ENCODE data around the gene MTRFR. TPM values are rescaled to one million over a fixed set of nuclear protein-coding genes. Genes with fewer than 3 reads are reported as not detected.
"Not testable (repeated sequence)": the region's sequence is repeated elsewhere in the genome, so short reads cannot be mapped to it uniquely, and the experiment has no call there.

MTRFR gene
- total RNA-seq, 1 experiment from 2014 or later = 14.9 TPM

- not testable (repeated sequence) for DNase-seq (ENCODE audit: low read depth)
Observed at GRCh38 chr12:123248996-123249741, 15.9 kb downstream of the MTRFR start.

GRCh38 chr12:123250471-123251383, 17.5 kb downstream of the MTRFR start:
- DNase-seq (ENCODE audit: low read depth) = no peak

GRCh38 chr12:123251403-123252076, 18.3 kb downstream of the MTRFR start:
- DNase-seq (ENCODE audit: low read depth) = no peak

- not testable (repeated sequence) for DNase-seq (ENCODE audit: low read depth)
Observed at GRCh38 chr12:123252365-123252764, 19.1 kb downstream of the MTRFR start.

- no peak for DNase-seq (ENCODE audit: low read depth)
Observed at GRCh38 chr12:123253641-123254459, 20.6 kb downstream of the MTRFR start.

- no peak for DNase-seq (ENCODE audit: low read depth)
Observed at GRCh38 chr12:123254853-123255446, 21.7 kb downstream of the MTRFR start.

- DNase-seq (ENCODE audit: low read depth) = no peak
Observed at GRCh38 chr12:123258593-123258992, 25.4 kb downstream of the MTRFR start.

GRCh38 chr12:123260081-123260480, 26.8 kb downstream of the MTRFR start:
- no peak for DNase-seq (ENCODE audit: low read depth)

GRCh38 chr12:123261196-123261595, 28.0 kb downstream of the MTRFR start:
- DNase-seq (ENCODE audit: low read depth) = no peak

- no peak for DNase-seq (ENCODE audit: low read depth)
Observed at GRCh38 chr12:123263196-123263817, 30.1 kb downstream of the MTRFR start.

- no peak for DNase-seq (ENCODE audit: low read depth)
Observed at GRCh38 chr12:123264642-123265041, 31.4 kb downstream of the MTRFR start.

- DNase-seq (ENCODE audit: low read depth) = no peak
Observed at GRCh38 chr12:123265851-123266678, 32.8 kb downstream of the MTRFR start.

GRCh38 chr12:123266679-123267277, 33.5 kb downstream of the MTRFR start:
- DNase-seq (ENCODE audit: low read depth) = no peak

- DNase-seq (ENCODE audit: low read depth) = no peak
Observed at GRCh38 chr12:123267335-123267920, 34.2 kb downstream of the MTRFR start.

- no peak for DNase-seq (ENCODE audit: low read depth)
Observed at GRCh38 chr12:123267991-123268843, 35.0 kb downstream of the MTRFR start.

- DNase-seq (ENCODE audit: low read depth) = no peak
Observed at GRCh38 chr12:123268850-123269249, 35.6 kb downstream of the MTRFR start.

GRCh38 chr12:123269395-123269892, 36.2 kb downstream of the MTRFR start:
- no peak for DNase-seq (ENCODE audit: low read depth)

Data from HT1080 (cell line).